ENCODE results near the gene PGF.

Gene PGF

DNA sequence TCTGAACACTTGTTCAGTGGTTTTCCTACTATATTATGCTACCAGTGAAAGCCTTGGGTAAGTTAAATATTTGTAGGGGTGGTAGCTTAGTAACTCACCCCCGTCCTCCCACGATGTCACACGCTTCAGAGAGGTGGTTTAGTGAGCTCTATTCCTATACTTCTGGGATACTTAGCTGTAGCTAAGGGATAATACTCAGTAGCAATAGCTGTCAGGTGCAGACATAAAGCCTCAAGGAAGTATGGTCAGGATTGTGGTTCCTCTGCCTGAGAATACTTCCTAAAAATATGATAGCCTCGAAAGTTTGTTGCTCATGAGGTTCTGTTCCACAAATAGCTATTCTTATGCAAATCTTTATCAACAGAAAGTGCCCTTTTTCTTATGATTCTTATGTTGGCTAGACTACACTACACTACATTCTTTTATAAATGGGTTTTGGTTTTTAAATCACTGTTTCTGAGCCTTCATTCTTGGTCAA is 61.7 kb downstream of the PGF start:
- TF ChIP-seq, protein P1, sequence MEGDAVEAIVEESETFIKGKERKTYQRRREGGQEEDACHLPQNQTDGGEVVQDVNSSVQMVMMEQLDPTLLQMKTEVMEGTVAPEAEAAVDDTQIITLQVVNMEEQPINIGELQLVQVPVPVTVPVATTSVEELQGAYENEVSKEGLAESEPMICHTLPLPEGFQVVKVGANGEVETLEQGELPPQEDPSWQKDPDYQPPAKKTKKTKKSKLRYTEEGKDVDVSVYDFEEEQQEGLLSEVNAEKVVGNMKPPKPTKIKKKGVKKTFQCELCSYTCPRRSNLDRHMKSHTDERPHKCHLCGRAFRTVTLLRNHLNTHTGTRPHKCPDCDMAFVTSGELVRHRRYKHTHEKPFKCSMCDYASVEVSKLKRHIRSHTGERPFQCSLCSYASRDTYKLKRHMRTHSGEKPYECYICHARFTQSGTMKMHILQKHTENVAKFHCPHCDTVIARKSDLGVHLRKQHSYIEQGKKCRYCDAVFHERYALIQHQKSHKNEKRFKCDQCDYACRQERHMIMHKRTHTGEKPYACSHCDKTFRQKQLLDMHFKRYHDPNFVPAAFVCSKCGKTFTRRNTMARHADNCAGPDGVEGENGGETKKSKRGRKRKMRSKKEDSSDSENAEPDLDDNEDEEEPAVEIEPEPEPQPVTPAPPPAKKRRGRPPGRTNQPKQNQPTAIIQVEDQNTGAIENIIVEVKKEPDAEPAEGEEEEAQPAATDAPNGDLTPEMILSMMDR (IDR thresholded peaks at IDR 0.05) = no peak
- no peak for TF ChIP-seq ZFX (IDR thresholded peaks at IDR 0.05; ENCODE audit: borderline replicate concordance)
- no peak overlapping the region for H3K27ac ChIP-seq

DNA sequence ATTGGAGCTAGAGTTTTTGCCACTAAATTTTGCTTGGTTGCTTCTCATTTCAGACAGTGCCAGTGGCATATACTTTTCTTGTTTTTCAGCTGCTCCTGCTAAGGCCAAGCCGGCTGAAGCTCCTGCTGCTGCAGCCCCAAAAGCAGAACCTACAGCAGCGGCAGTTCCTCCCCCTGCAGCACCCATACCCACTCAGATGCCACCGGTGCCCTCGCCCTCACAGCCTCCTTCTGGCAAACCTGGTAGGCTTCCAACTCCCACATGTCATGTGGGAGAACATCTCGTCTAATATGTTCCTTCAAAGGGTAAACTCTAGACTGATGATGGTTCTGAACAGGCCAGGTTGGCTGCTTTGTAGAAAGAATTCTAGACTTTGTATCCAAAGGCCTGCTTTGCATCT is 62.7 kb downstream of the PGF start:
- H3K27ac ChIP-seq = no peak overlapping the region
- TF ChIP-seq ZFX (IDR thresholded peaks at IDR 0.05; ENCODE audit: borderline replicate concordance) = no peak
- TF ChIP-seq, protein P1 (IDR thresholded peaks at IDR 0.05) = no peak

DNA sequence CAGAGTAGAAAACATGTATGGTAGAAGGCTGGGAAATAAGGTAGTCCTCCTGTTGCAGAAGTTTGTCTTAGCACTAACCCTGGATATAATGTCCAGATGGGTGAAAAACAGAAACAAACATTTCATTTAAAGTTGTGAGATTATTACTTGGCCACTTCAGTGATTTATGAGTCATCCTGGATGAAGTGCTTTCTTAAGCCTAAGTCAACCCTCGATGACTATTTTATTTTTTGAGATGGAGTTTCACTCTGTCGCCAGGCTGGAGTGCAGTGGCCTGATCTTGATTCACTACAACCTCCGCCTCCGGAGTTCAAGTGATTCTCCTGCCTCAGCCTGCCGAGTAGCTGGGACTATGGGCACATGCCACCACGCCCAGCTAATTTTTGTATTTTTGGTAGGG is 63.5 kb downstream of the PGF start:
- no peak overlapping the region for H3K27ac ChIP-seq
- TF ChIP-seq ZFX (IDR thresholded peaks at IDR 0.05; ENCODE audit: borderline replicate concordance) = no peak
- TF ChIP-seq, protein P1 (IDR thresholded peaks at IDR 0.05) = no peak
